Neuronal stem cell (in vitro differentiated cells): Measurements from ENCODE around the gene CCR1.

Experiments
- DNase-seq: peaks from one replicate; pipeline ENCODE4 v3.0.0-alpha.2; 2013; ENCODE audit warnings: low spot score
- H2AFZ ChIP-seq: one replicate; pipeline ENCODE4 v1.6.1; 2013; ENCODE audit warnings: mild to moderate bottlenecking, low read length, inconsistent platforms
- H2AK5ac ChIP-seq: 2 replicates; pipeline ENCODE4 v1.6.1; 2013; ENCODE audit warnings: low read depth, mild to moderate bottlenecking, inconsistent platforms, low read length, moderate library complexity, mixed read lengths
- H2BK120ac ChIP-seq: 2 replicates; pipeline ENCODE4 v1.6.1; 2013; ENCODE audit warnings: low read depth, mild to moderate bottlenecking, inconsistent platforms, low read length, moderate library complexity, mixed read lengths
- H2BK12ac ChIP-seq: one replicate; pipeline ENCODE4 v1.6.1; 2013; ENCODE audit warnings: low read length, inconsistent platforms
- H2BK15ac ChIP-seq: 2 replicates; pipeline ENCODE4 v1.6.1; 2013; ENCODE audit warnings: mild to moderate bottlenecking, low read length, inconsistent platforms, mixed read lengths
- H2BK5ac ChIP-seq: one replicate; pipeline ENCODE4 v1.6.1; 2013; ENCODE audit warnings: inconsistent platforms, mild to moderate bottlenecking, low read length, moderate library complexity
- H3K14ac ChIP-seq: one replicate; pipeline ENCODE4 v1.6.1; 2013; ENCODE audit warnings: low read length, inconsistent platforms
- H3K18ac ChIP-seq: 2 replicates; pipeline ENCODE4 v1.6.1; 2013; ENCODE audit warnings: low read length, inconsistent platforms
- H3K23ac ChIP-seq: 2 replicates; pipeline ENCODE4 v1.6.1; 2013; ENCODE audit warnings: low read depth, mild to moderate bottlenecking, mixed read lengths, low read length, inconsistent platforms; ENCODE audit not compliant: poor library complexity
- H3K27ac ChIP-seq: replicated peaks from 3 replicates; pipeline ENCODE4 v1.5.1; 2013; ENCODE audit warnings: low read length, inconsistent platforms
- H3K27me3 ChIP-seq, 3 experiments: 2 replicates each; pipeline ENCODE4 v1.6.1; 2013; ENCODE audit warnings: low read length in 3 of 3, mild to moderate bottlenecking in 2 of 3, inconsistent platforms in 1 of 3, low read depth in 1 of 3, mixed read lengths in 1 of 3, moderate library complexity in 1 of 3; ENCODE audit not compliant: control insufficient read depth in 3 of 3, insufficient read depth in 3 of 3
- H3K36me3 ChIP-seq, 2 donors: replicated peaks in 1 of 2; 2 replicates each; pipeline ENCODE4 v1.6.1; 2013; ENCODE audit warnings: low read length in 2 of 2; ENCODE audit not compliant: control insufficient read depth in 2 of 2, insufficient read depth in 2 of 2
- H3K4ac ChIP-seq: 2 replicates; pipeline ENCODE4 v1.6.1; 2013; ENCODE audit warnings: inconsistent platforms, mild to moderate bottlenecking, low read length, moderate library complexity
- H3K4me1 ChIP-seq, 2 donors: 1 replicate in 1 of 2; 2 replicates in 1 of 2; pipeline ENCODE4 v1.6.1; 2013; ENCODE audit warnings: low read length in 2 of 2, low read depth in 1 of 2; ENCODE audit not compliant: control insufficient read depth in 2 of 2, insufficient read depth in 1 of 2
- H3K4me2 ChIP-seq: one replicate; pipeline ENCODE4 v1.6.1; 2013; ENCODE audit warnings: mild to moderate bottlenecking, low read length, inconsistent platforms; ENCODE audit not compliant: insufficient read depth, poor library complexity, severe bottlenecking
- H3K4me3 ChIP-seq, 2 donors: 2 replicates each; pipeline ENCODE4 v1.5.1; 2013; ENCODE audit warnings: low read length in 2 of 2, mild to moderate bottlenecking in 2 of 2, inconsistent platforms in 1 of 2, moderate library complexity in 1 of 2
- H3K79me1 ChIP-seq: one replicate; pipeline ENCODE4 v1.6.1; 2013; ENCODE audit warnings: low read depth, mild to moderate bottlenecking, inconsistent platforms, low read length, moderate library complexity
- H3K9ac ChIP-seq: one replicate; pipeline ENCODE4 v1.6.1; 2013; ENCODE audit warnings: mild to moderate bottlenecking, low read depth, low read length, inconsistent platforms; ENCODE audit not compliant: poor library complexity
- H3K9me3 ChIP-seq, 2 donors: replicated peaks in 1 of 2; 2 replicates each; pipeline versions ENCODE3 to v1.6.1; 2013; ENCODE audit warnings: low read length in 2 of 2, mild to moderate bottlenecking in 2 of 2, inconsistent platforms in 1 of 2, low read depth in 1 of 2, mixed read lengths in 1 of 2, moderate library complexity in 1 of 2; ENCODE audit not compliant: control insufficient read depth in 2 of 2, insufficient read depth in 1 of 2
- H4K8ac ChIP-seq: one replicate; pipeline ENCODE4 v1.6.1; 2013; ENCODE audit warnings: low read depth, mild to moderate bottlenecking, inconsistent platforms, low read length, moderate library complexity
- H4K91ac ChIP-seq: one replicate; pipeline ENCODE4 v1.6.1; 2013; ENCODE audit warnings: low read length, low read depth, mild to moderate bottlenecking, inconsistent platforms; ENCODE audit not compliant: poor library complexity
- WGBS, 2 donors: extraction: QIAGEN DNeasy Blood & Tissue Kit; methylation state at CpG; one replicate each; pipeline ENCODE4 v1.1.7; 2013; ENCODE audit warnings: missing lambda C conversion rate in 2 of 2, mixed read lengths in 1 of 2; ENCODE audit not compliant: insufficient read length in 2 of 2, insufficient replicate concordance in 1 of 2; ENCODE audit errors: extremely low coverage in 2 of 2; 5-methylcytosine and 5-hydroxymethylcytosine counted together

CCR1 gene

DNA sequence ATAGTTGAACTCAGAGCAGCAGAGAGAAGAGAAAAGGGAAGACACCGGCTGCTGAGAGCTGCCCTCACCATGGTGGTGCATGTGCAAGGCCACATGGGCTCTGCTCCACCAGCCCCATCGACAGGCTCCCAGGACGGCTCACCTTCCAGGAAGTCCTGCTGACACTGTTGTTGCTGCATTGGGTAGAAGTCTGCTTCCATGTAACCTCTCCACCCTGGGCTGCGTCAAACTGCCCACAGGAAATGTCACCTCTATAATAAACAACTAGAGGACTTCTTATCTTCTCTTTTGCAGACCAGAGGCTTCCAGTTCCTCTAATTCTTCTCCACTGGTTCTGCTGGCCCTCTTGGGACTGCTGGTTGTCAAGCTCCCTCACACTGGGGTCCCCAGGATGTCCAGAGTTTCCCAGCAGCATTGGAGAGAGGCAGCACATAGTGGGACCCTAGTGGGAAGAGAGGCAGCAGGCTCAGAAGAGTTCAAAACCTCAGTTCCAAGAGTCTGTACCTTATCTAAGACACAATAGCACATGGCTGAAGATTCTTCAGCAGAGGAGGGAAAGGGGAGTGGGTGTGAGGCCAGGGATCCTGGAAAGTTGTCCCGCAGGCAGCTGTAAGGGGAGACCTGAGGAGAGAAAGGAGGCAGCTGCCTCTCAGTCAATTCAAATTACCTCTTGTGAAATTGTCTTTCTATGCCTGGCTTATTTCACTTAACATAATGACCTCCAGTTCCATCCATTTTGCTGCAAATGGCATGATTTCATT lies 28.4 kb upstream of the CCR1 start:
- no peak overlapping the region for H3K4me3 ChIP-seq
- no peaks in the 10 kb centered on the region for H3K79me1 ChIP-seq
- H3K4ac ChIP-seq: no peak overlapping the region
- no peaks in the 10 kb centered on the region for H3K9me3 ChIP-seq
- H2BK5ac ChIP-seq: no peak overlapping the region
- H2AFZ ChIP-seq: no peak overlapping the region
- H4K8ac ChIP-seq: no peak overlapping the region
- no peak overlapping the region for H3K18ac ChIP-seq
- no peak overlapping the region for H2BK12ac ChIP-seq
- H2BK120ac ChIP-seq: no peak overlapping the region
- no peak for DNase-seq
- no peaks in the 10 kb centered on the region for H3K36me3 ChIP-seq
- no peaks in the 10 kb centered on the region for H3K4me1 ChIP-seq
- H3K4me2 ChIP-seq: no peak overlapping the region
- H3K23ac ChIP-seq: no peak overlapping the region
- no CpG with 5 or more reads among the region's 5 CpGs for WGBS, 2 donors
- no peak overlapping the region for H4K91ac ChIP-seq
- no peak overlapping the region for H2BK15ac ChIP-seq
- no peak overlapping the region for H3K27ac ChIP-seq
- no peak overlapping the region for H3K14ac ChIP-seq
- H3K27me3 ChIP-seq: peaks cover 0 to 2% (median 0%) of the 10 kb centered on the region in 3 experiments
- H2AK5ac ChIP-seq: no peak overlapping the region
- H3K9ac ChIP-seq: no peak overlapping the region

DNA sequence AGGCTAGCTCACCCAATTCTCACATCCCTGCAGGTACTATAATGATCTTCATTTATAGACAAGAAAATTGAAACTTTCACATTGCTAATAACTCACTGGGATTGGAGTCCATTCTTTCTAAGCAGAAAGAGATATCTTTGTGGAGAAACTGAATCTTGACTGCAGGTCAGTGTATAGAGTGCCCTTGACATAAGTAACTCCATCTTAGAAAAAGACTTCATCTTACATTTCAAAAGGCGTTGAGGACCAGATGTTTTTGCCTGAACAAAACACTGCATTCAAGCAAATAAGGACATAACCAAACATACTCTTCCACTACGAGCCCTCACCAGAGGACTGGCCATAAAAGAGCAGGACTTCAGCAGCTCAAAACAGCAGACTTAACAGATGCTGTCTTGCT lies 27.3 kb upstream of the CCR1 start:
- H2AFZ ChIP-seq: no peak overlapping the region
- no peaks in the 10 kb centered on the region for H3K9me3 ChIP-seq
- H3K36me3 ChIP-seq: no peaks in the 10 kb centered on the region
- no peak overlapping the region for H2BK12ac ChIP-seq
- no peak overlapping the region for H2BK120ac ChIP-seq
- H3K4me3 ChIP-seq: no peak overlapping the region
- H3K18ac ChIP-seq: no peak overlapping the region
- H3K9ac ChIP-seq: no peak overlapping the region
- H3K23ac ChIP-seq: no peak overlapping the region
- no peak overlapping the region for H2AK5ac ChIP-seq
- no peak for DNase-seq
- H3K4me2 ChIP-seq: no peak overlapping the region
- H4K8ac ChIP-seq: no peak overlapping the region
- H4K91ac ChIP-seq: no peak overlapping the region
- no peak overlapping the region for H2BK15ac ChIP-seq
- no CpG with 5 or more reads among the region's 2 CpGs for WGBS, 2 donors
- H3K27ac ChIP-seq: no peak overlapping the region
- H3K79me1 ChIP-seq: no peaks in the 10 kb centered on the region
- H3K27me3 ChIP-seq: no peaks in the 10 kb centered on the region
- H3K4me1 ChIP-seq: no peaks in the 10 kb centered on the region
- H2BK5ac ChIP-seq: no peak overlapping the region
- no peak overlapping the region for H3K14ac ChIP-seq
- H3K4ac ChIP-seq: no peak overlapping the region

DNA sequence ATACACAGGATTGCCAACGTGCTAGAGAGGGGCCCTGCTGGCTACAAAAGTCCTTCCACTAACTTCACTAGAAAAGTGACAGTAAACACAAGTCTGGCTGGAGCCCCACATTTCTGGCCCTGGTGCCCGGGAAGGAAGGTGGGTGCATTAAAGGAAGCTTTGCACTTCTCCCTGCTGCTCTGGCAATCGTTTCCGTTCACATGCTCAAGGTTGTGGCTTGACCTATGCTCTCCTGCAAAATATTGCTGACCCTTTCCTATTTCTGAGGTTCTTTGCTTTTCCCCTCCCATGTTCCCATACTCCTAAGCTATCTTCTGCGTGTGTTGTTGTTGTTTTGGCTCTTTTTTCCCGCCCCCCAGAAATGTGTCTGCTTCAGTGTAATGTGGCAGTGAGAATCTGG lies 25.1 kb upstream of the CCR1 start:
- no peak overlapping the region for H3K4me2 ChIP-seq
- WGBS, 2 donors: no CpG with 5 or more reads among the region's 6 CpGs
- H2AK5ac ChIP-seq: no peak overlapping the region
- no peak overlapping the region for H4K8ac ChIP-seq
- no peak overlapping the region for H3K23ac ChIP-seq
- H3K14ac ChIP-seq: no peak overlapping the region
- DNase-seq: no peak
- H3K36me3 ChIP-seq: no peaks in the 10 kb centered on the region
- H2BK15ac ChIP-seq: no peak overlapping the region
- no peaks in the 10 kb centered on the region for H3K27me3 ChIP-seq
- H3K79me1 ChIP-seq: no peaks in the 10 kb centered on the region
- no peak overlapping the region for H4K91ac ChIP-seq
- H3K9me3 ChIP-seq: no peaks in the 10 kb centered on the region
- no peak overlapping the region for H2BK120ac ChIP-seq
- no peak overlapping the region for H2AFZ ChIP-seq
- no peak overlapping the region for H3K4me3 ChIP-seq
- H3K18ac ChIP-seq: no peak overlapping the region
- no peak overlapping the region for H3K4ac ChIP-seq
- H3K9ac ChIP-seq: no peak overlapping the region
- no peaks in the 10 kb centered on the region for H3K4me1 ChIP-seq
- no peak overlapping the region for H2BK5ac ChIP-seq
- H2BK12ac ChIP-seq: no peak overlapping the region
- no peak overlapping the region for H3K27ac ChIP-seq

DNA sequence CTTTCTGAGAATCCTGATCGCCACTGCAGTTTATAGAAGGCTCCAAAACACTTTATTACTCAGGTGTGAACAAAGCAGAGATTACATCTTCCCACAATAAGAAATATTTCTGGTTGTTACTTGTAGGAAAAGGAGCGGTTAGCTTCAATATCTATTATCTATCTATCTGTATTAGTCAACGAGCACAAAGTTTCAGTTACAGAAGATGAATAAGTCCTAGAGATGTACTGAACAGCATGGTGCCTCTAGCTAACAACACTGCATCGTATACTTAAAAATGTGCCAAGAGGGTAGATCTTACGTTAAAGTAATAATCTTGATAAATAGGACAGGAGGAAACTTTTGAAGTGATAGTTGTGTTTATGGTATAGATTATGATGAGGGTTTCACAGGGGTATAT lies 23.2 kb upstream of the CCR1 start:
- Histone ChIP-seq H3K14ac (no peak overlapping the region), H3K23ac (no peak overlapping the region), H2BK5ac (no peak overlapping the region), H3K36me3 (no peaks in the 10 kb centered on the region), H3K9me3 (no peaks in the 10 kb centered on the region), H2BK15ac (no peak overlapping the region), H2AK5ac (no peak overlapping the region), H2BK12ac (no peak overlapping the region), H2BK120ac (no peak overlapping the region), H4K91ac (no peak overlapping the region), H3K4ac (no peak overlapping the region), H4K8ac (no peak overlapping the region), H3K18ac (no peak overlapping the region), H3K4me3 (no peak overlapping the region), H3K9ac (no peak overlapping the region), H3K4me1 (no peaks in the 10 kb centered on the region), H3K27ac (no peak overlapping the region), H3K79me1 (no peaks in the 10 kb centered on the region), H3K4me2 (no peak overlapping the region), H2AFZ (no peak overlapping the region), H3K27me3 (no peaks in the 10 kb centered on the region)
- no CpG with 5 or more reads among the region's 5 CpGs for WGBS, 2 donors
- no peak for DNase-seq
